ENCODE measurements around the gene P2RX4.

- no peak for TF ChIP-seq POLR2A (IDR thresholded peaks at IDR 0.05)
- TF ChIP-seq CTCF (IDR thresholded peaks at IDR 0.05), result peak; percentile 35 to 64 (median 48)
Observed at GRCh38 chr12:121223292-121224285, 13.7 kb downstream of the P2RX4 start.

Measured in right lobe of liver (tissue), 4 donors.